ENCODE measurements around the gene RPTOR.

GRCh38 chr17:80842456-80843013 lies 297.9 kb downstream of the RPTOR start:
- TF ChIP-seq, protein P1, sequence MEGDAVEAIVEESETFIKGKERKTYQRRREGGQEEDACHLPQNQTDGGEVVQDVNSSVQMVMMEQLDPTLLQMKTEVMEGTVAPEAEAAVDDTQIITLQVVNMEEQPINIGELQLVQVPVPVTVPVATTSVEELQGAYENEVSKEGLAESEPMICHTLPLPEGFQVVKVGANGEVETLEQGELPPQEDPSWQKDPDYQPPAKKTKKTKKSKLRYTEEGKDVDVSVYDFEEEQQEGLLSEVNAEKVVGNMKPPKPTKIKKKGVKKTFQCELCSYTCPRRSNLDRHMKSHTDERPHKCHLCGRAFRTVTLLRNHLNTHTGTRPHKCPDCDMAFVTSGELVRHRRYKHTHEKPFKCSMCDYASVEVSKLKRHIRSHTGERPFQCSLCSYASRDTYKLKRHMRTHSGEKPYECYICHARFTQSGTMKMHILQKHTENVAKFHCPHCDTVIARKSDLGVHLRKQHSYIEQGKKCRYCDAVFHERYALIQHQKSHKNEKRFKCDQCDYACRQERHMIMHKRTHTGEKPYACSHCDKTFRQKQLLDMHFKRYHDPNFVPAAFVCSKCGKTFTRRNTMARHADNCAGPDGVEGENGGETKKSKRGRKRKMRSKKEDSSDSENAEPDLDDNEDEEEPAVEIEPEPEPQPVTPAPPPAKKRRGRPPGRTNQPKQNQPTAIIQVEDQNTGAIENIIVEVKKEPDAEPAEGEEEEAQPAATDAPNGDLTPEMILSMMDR (IDR thresholded peaks at IDR 0.05 in 4 of 5, conservative IDR thresholded peaks at IDR 0.05 in 1 of 5) = no peak
- no peak for TF ChIP-seq POLR2A (IDR thresholded peaks at IDR 0.05)

All from gastrocnemius medialis (tissue), 4 donors.